Ishikawa (cell line): ENCODE measurements around the gene GLIS1.

ENCODE experiments used
- CEBPB ChIP-seq: IDR thresholded peaks from 2 replicates; pipeline ENCODE4 v1.6.1; 2012
- CREB1 ChIP-seq: IDR thresholded peaks from 2 replicates; pipeline ENCODE4 v1.6.1; 2012; ENCODE audit warnings: low read depth
- EGR1 ChIP-seq: IDR thresholded peaks from 2 replicates; pipeline ENCODE4 v1.6.1; 2012
- EP300 ChIP-seq: IDR thresholded peaks from 2 replicates; pipeline ENCODE4 v1.6.1; 2012; ENCODE audit warnings: borderline replicate concordance
- FOXM1 ChIP-seq: IDR thresholded peaks from 2 replicates; pipeline ENCODE4 v1.6.1; 2012; ENCODE audit warnings: low read depth, borderline replicate concordance
- NFIC ChIP-seq: IDR thresholded peaks from 2 replicates; pipeline ENCODE4 v1.6.1; 2012
- RAD21 ChIP-seq: IDR thresholded peaks from 2 replicates; pipeline ENCODE4 v1.6.1; 2012; ENCODE audit warnings: low read depth
- TAF1 ChIP-seq: IDR thresholded peaks from 2 replicates; pipeline ENCODE4 v1.6.1; 2012; ENCODE audit warnings: low read depth, mild to moderate bottlenecking
- TCF12 ChIP-seq: IDR thresholded peaks from 2 replicates; pipeline ENCODE4 v1.6.1; 2012; ENCODE audit warnings: low read depth
- TEAD4 ChIP-seq: IDR thresholded peaks from 2 replicates; pipeline ENCODE4 v1.6.1; 2012
- YY1 ChIP-seq: IDR thresholded peaks from 2 replicates; pipeline ENCODE4 v1.6.1; 2012; ENCODE audit warnings: low read depth
- ZBTB7A ChIP-seq: IDR thresholded peaks from 2 replicates; pipeline ENCODE4 v1.6.1; 2012; ENCODE audit warnings: low read depth
- TF ChIP-seq, protein P1 (sequence below): IDR thresholded peaks from 2 replicates; pipeline ENCODE4 v1.6.1; 2012; ENCODE audit warnings: low read depth, mild to moderate bottlenecking
- TF ChIP-seq, protein P2 (sequence below): IDR thresholded peaks from 2 replicates; pipeline ENCODE4 v1.6.1; 2012
- TF ChIP-seq, protein P3 (sequence below): IDR thresholded peaks from 2 replicates; pipeline ENCODE4 v1.6.1; 2012

GLIS1 gene

DNA sequence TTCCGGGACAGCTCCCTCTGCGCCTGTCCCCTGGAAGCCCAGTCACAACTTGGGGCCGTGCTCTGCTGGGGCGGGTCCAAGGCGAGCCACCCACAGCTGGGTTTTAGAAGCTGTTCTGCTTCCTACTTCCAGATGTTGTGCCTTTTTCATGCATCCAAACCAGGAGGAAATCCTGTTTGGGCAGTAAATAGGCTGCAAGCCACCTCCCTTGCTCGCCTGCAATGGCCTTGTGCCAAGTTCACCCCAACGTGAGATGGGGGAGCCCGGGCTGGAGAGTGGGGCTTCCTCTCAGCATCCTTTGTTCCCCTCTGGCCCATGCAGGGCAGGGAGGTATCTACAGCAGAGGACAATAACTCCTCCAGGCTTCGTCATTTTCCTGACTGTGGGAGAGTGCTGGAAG is 206.6 kb downstream of the GLIS1 start:
- TF ChIP-seq TAF1 (no peak), EGR1 (no peak), EP300 (no peak), TCF12 (no peak), FOXM1 (no peak), YY1 (no peak), TEAD4 (no peak), RAD21 (no peak), CEBPB (no peak), ZBTB7A (no peak)
- TF ChIP-seq, protein P1, sequence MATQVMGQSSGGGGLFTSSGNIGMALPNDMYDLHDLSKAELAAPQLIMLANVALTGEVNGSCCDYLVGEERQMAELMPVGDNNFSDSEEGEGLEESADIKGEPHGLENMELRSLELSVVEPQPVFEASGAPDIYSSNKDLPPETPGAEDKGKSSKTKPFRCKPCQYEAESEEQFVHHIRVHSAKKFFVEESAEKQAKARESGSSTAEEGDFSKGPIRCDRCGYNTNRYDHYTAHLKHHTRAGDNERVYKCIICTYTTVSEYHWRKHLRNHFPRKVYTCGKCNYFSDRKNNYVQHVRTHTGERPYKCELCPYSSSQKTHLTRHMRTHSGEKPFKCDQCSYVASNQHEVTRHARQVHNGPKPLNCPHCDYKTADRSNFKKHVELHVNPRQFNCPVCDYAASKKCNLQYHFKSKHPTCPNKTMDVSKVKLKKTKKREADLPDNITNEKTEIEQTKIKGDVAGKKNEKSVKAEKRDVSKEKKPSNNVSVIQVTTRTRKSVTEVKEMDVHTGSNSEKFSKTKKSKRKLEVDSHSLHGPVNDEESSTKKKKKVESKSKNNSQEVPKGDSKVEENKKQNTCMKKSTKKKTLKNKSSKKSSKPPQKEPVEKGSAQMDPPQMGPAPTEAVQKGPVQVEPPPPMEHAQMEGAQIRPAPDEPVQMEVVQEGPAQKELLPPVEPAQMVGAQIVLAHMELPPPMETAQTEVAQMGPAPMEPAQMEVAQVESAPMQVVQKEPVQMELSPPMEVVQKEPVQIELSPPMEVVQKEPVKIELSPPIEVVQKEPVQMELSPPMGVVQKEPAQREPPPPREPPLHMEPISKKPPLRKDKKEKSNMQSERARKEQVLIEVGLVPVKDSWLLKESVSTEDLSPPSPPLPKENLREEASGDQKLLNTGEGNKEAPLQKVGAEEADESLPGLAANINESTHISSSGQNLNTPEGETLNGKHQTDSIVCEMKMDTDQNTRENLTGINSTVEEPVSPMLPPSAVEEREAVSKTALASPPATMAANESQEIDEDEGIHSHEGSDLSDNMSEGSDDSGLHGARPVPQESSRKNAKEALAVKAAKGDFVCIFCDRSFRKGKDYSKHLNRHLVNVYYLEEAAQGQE = no peak
- TF ChIP-seq, protein P2, sequence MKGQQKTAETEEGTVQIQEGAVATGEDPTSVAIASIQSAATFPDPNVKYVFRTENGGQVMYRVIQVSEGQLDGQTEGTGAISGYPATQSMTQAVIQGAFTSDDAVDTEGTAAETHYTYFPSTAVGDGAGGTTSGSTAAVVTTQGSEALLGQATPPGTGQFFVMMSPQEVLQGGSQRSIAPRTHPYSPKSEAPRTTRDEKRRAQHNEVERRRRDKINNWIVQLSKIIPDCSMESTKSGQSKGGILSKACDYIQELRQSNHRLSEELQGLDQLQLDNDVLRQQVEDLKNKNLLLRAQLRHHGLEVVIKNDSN = no peak

DNA sequence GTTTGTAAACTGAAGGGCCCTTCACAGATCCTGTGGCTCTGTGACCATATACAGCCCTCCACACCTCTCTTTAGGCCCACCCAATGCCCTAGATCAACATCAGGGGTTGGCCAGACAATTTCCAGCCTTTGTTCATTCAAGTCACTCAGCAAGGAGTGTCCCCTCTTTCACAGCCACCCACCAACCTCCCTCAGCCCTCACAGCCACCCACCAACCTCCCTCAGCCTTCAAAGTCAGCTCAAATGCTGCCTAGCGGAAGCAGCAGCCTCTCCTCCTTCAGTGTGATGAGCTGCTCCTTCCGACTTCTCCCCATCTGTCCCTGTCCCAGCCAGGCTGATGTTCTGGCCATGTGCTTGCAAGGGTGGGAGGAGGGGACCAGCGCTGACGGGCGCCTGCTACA is 208.4 kb downstream of the GLIS1 start:
- no peak for TF ChIP-seq CEBPB
- TF ChIP-seq YY1 = no peak
- TF ChIP-seq ZBTB7A = no peak
- TF ChIP-seq, protein P3, sequence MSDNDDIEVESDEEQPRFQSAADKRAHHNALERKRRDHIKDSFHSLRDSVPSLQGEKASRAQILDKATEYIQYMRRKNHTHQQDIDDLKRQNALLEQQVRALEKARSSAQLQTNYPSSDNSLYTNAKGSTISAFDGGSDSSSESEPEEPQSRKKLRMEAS = no peak
- no peak for TF ChIP-seq NFIC
- TF ChIP-seq EP300 = no peak
- TF ChIP-seq, protein P1 = no peak
- TF ChIP-seq TCF12 = no peak

DNA sequence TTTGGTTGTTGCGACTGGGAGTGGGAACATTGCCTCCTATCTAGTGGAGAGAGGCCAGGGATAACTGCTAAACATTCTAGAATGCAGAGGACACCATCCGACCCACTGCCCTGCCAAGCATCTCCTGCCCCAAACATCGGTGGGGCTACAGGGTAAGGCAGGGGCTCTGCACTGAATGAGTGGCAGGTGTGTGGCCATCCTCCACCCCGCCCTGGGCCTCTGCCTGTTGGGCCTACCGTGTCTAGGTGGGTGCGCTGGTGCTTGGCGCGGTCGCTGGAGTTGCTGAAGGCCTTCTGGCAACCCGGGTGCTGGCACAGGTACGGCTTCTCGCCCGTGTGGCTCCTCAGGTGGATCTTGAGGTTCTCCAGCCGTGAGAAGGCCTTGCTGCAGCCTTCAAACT is 209.4 kb downstream of the GLIS1 start:
- TF ChIP-seq, protein P3 = no peak
- TF ChIP-seq TAF1 (no peak), ZBTB7A (no peak), FOXM1 (no peak), TEAD4 (no peak), NFIC (no peak), YY1 (no peak), CEBPB (no peak), CREB1 (no peak), EGR1 (no peak), RAD21 (no peak), TCF12 (no peak), EP300 (no peak)
- TF ChIP-seq, protein P1 = no peak
- TF ChIP-seq, protein P2 = no peak

DNA sequence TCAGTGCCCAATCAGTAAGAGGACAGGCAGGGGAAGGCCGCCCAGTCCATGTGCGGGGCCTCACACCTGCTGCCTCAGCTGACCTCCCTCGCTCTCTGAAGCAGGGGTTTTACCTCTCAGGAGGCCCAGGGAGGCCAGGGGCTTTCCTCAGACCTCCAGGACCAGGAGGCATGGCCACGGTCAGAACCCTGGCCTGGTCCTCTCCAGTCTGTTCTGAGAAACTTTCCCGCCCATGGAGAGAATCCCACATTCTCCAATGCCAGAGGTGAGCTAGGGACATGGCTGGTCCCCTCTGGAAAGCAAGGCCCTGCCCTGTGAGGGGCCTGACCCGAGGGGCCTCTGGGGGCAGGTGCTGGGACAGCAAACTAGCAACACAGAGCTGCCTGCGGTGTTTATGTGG is 211.6 kb downstream of the GLIS1 start:
- TF ChIP-seq CEBPB (no peak), YY1 (no peak), ZBTB7A (no peak), CREB1 (no peak)

DNA sequence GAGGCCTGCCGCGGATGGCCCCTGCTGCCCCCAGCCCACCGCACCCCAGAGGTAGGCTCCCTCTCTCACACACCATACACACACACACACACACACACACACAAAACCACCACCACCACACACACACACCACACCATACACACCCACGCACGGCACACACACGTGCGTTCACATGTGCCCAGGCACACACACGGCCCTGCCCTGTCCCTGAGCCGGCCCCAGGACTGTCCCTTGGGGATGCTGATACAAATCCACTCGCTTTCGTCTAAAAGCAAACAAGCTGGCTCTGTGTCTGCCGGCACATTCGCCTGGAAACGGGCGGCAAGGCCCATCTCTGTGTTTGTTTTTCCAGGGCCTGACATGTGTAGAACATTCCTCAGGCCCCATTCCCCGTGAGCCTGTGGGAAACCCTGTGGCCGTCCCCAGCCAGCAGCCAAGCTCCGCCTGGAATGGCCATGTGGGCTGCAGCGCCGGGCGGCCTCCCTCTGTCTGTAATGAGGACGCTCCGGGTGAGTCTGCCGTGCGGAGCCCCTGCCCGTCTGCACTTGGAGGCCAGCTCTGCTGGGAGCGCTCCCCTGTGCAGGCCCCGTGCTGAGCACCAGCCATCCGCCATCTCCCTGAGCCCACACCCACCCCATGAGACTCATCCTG is 212.4 kb downstream of the GLIS1 start:
- TF ChIP-seq CREB1 = no peak
- TF ChIP-seq, protein P2 = no peak
- no peak for TF ChIP-seq FOXM1
- TF ChIP-seq TCF12 = no peak
- TF ChIP-seq NFIC = no peak
- no peak for TF ChIP-seq TEAD4
- TF ChIP-seq CEBPB = no peak
- TF ChIP-seq TAF1 = no peak
- no peak for TF ChIP-seq EGR1
- TF ChIP-seq, protein P1 = no peak
